ENCODE data around the gene WWOX.

Gene WWOX

DNA sequence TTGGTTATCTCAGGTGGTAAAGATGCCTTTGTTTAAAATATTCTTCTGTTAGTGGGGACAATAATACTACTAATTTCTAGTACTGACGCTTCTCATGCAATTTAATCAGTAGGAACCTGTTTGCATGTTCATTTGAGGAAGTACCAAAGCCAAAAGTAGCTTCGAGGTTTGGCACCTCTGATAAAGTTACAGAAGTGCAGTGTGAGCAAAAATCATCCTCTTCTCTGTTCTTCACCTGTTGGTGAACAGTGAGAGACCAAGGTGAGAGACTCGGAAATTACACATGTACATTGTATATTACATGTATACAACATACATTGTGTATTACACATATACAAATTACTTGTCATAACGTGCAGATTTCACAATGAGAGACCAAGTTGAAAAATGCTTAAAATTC lies 1096.5 kb downstream of the WWOX start:
- no peak overlapping the region for H3K4me3 ChIP-seq (IDR thresholded peaks at IDR 0.05; ENCODE audit: insufficient read depth, low read depth, low read length)
- H3K4me1 ChIP-seq (ENCODE audit: low read depth, poor library complexity, severe bottlenecking): no peaks in the 10 kb centered on the region
- no peak overlapping the region for H3K9ac ChIP-seq
- H3K27me3 ChIP-seq (ENCODE audit: insufficient read depth, low read depth): no peaks in the 10 kb centered on the region
- H4K20me1 ChIP-seq (ENCODE audit: insufficient read depth): no peaks in the 10 kb centered on the region
- no peaks in the 10 kb centered on the region for H3K79me2 ChIP-seq (ENCODE audit: insufficient read depth, low read depth)
- TF ChIP-seq, protein P1, sequence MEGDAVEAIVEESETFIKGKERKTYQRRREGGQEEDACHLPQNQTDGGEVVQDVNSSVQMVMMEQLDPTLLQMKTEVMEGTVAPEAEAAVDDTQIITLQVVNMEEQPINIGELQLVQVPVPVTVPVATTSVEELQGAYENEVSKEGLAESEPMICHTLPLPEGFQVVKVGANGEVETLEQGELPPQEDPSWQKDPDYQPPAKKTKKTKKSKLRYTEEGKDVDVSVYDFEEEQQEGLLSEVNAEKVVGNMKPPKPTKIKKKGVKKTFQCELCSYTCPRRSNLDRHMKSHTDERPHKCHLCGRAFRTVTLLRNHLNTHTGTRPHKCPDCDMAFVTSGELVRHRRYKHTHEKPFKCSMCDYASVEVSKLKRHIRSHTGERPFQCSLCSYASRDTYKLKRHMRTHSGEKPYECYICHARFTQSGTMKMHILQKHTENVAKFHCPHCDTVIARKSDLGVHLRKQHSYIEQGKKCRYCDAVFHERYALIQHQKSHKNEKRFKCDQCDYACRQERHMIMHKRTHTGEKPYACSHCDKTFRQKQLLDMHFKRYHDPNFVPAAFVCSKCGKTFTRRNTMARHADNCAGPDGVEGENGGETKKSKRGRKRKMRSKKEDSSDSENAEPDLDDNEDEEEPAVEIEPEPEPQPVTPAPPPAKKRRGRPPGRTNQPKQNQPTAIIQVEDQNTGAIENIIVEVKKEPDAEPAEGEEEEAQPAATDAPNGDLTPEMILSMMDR (conservative IDR thresholded peaks at IDR 0.05; ENCODE audit: low read depth, low read length): no peak
- H3K36me3 ChIP-seq (ENCODE audit: insufficient read depth): no peaks in the 10 kb centered on the region
- H2AFZ ChIP-seq (ENCODE audit: low read depth): no peak overlapping the region
- H3K4me2 ChIP-seq: no peak overlapping the region
- no peak overlapping the region for H3K27ac ChIP-seq

- Histone ChIP-seq H3K27ac (no peak overlapping the region), H4K20me1 (ENCODE audit: insufficient read depth) (no peaks in the 10 kb centered on the region), H3K9ac (no peak overlapping the region), H2AFZ (ENCODE audit: low read depth) (no peak overlapping the region), H3K36me3 (ENCODE audit: insufficient read depth) (no peaks in the 10 kb centered on the region), H3K79me2 (ENCODE audit: insufficient read depth, low read depth) (no peaks in the 10 kb centered on the region), H3K27me3 (ENCODE audit: insufficient read depth, low read depth) (no peaks in the 10 kb centered on the region), H3K4me3 (IDR thresholded peaks at IDR 0.05; ENCODE audit: insufficient read depth, low read depth, low read length) (no peak overlapping the region), H3K4me1 (ENCODE audit: low read depth, poor library complexity, severe bottlenecking) (no peaks in the 10 kb centered on the region), H3K4me2 (no peak overlapping the region)
- TF ChIP-seq, protein P1 (conservative IDR thresholded peaks at IDR 0.05; ENCODE audit: low read depth, low read length): no peak
These were observed 1102.0 kb downstream of the WWOX start for GRCh38 chr16:79201436-79201835.

DNA sequence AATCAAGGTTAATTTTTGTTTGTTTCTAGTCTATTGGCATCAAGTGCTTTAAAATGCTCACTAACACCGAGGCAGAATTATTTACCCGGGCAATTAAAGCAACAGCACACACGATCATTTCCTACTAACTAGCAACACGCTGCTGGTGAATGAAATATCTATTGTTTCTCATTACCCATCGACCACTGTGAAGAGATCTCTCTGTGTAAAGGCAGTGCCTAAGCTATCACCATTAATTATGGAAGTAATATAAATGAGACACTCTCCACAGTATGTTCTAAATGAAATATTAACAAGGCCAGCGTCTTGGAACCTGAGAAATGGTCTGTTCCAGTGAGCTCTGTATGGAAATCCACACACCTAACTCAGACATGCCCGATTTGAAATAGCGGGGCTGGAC lies 1103.5 kb downstream of the WWOX start:
- TF ChIP-seq, protein P1 (conservative IDR thresholded peaks at IDR 0.05; ENCODE audit: low read depth, low read length): no peak
- H3K36me3 ChIP-seq (ENCODE audit: insufficient read depth): no peaks in the 10 kb centered on the region
- H3K4me1 ChIP-seq (ENCODE audit: low read depth, poor library complexity, severe bottlenecking): no peaks in the 10 kb centered on the region
- H2AFZ ChIP-seq (ENCODE audit: low read depth): no peak overlapping the region
- no peak overlapping the region for H3K4me2 ChIP-seq
- no peaks in the 10 kb centered on the region for H4K20me1 ChIP-seq (ENCODE audit: insufficient read depth)
- no peak overlapping the region for H3K4me3 ChIP-seq (IDR thresholded peaks at IDR 0.05; ENCODE audit: insufficient read depth, low read depth, low read length)
- no peaks in the 10 kb centered on the region for H3K27me3 ChIP-seq (ENCODE audit: insufficient read depth, low read depth)
- H3K9ac ChIP-seq: no peak overlapping the region
- no peaks in the 10 kb centered on the region for H3K79me2 ChIP-seq (ENCODE audit: insufficient read depth, low read depth)
- no peak overlapping the region for H3K27ac ChIP-seq

DNA sequence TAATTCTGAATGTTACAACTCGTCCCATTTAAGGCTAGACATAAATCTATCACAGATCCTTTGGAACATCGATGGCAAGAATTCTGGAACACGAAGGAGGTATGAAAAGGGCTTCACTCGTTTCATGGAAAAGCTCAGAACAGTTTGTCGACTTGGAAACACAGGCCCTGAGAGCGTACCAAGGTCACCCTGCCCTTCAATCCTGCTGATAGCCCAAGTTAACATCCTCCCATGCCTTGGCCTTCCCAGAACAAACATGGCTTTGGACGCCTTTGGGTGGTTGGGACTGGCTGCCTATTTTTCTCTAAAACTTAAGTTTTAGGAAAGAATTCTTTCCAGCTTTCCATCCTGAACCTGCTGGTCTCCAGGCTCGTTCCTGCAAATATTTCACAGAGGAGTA lies 1105.0 kb downstream of the WWOX start:
- Histone ChIP-seq H3K79me2 (ENCODE audit: insufficient read depth, low read depth) (no peaks in the 10 kb centered on the region), H4K20me1 (ENCODE audit: insufficient read depth) (no peaks in the 10 kb centered on the region)

More for the DNA sequence above, 1105.0 kb downstream of the WWOX start:
- H2AFZ ChIP-seq (ENCODE audit: low read depth): no peak overlapping the region
- TF ChIP-seq, protein P1 (conservative IDR thresholded peaks at IDR 0.05; ENCODE audit: low read depth, low read length): no peak
- H3K9ac ChIP-seq: no peak overlapping the region
- H3K36me3 ChIP-seq (ENCODE audit: insufficient read depth): no peaks in the 10 kb centered on the region
- no peaks in the 10 kb centered on the region for H3K27me3 ChIP-seq (ENCODE audit: insufficient read depth, low read depth)
- no peaks in the 10 kb centered on the region for H3K4me1 ChIP-seq (ENCODE audit: low read depth, poor library complexity, severe bottlenecking)
- H3K27ac ChIP-seq: no peak overlapping the region
- no peak overlapping the region for H3K4me3 ChIP-seq (IDR thresholded peaks at IDR 0.05; ENCODE audit: insufficient read depth, low read depth, low read length)
- no peak overlapping the region for H3K4me2 ChIP-seq

Measured in KMS-11 (cell line).